PC-3 (cell line): ENCODE measurements around the gene HEXIM1.

Experiments used
- CTCF ChIP-seq: fragments of 300-600 bp; sonication (generic); conservative IDR thresholded peaks from 2 replicates; pipeline ENCODE4 v1.5.1; 2017; ENCODE audit warnings: antibody characterized with exemption, low read depth, mild to moderate bottlenecking, low read length
- EZH2 ChIP-seq: fragments of 300-600 bp; sonication (generic); IDR thresholded peaks from one replicate; pipeline ENCODE4 v1.6.1; 2017; ENCODE audit warnings: antibody characterized with exemption, mild to moderate bottlenecking, low read length; ENCODE audit not compliant: unreplicated experiment
- EZH2phosphoT487 ChIP-seq: fragments of 300-600 bp; sonication (generic); IDR thresholded peaks from 2 replicates; pipeline ENCODE4 v1.6.1; 2018; ENCODE audit warnings: mild to moderate bottlenecking, antibody characterized with exemption, low read length, borderline replicate concordance

DNA sequence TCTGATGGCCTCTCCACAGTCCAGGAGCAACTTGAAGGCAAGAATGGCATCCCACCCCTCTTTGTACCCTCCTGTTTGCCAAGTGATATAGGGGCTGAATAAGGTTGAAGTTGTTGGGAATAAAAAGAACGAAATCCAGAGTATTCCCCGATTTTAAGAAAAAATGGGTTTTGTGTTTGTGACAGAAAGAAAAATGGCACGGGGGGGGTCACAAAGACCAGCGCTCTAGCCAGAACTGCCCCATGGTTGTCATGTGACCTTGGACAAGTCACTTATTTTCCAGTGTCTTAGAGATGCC, 1.7 kb upstream of the HEXIM1 start:
- no peak for TF ChIP-seq CTCF
- no peak for TF ChIP-seq EZH2phosphoT487
- TF ChIP-seq EZH2, result no peak
